Measurements from ENCODE around the gene JADE3. TPM values are rescaled to one million over a fixed set of nuclear protein-coding genes. Genes with fewer than 3 reads are reported as not detected.
A peak's percentile ranks its signal among the peaks of the same experiment; 100 is the strongest.
"Not testable (repeated sequence)": the region's sequence is repeated elsewhere in the genome, so short reads cannot be mapped to it uniquely, and the experiment has no call there.

Gene JADE3
- total RNA-seq, 1 experiment from 2014 or later = 7.8 TPM

DNA sequence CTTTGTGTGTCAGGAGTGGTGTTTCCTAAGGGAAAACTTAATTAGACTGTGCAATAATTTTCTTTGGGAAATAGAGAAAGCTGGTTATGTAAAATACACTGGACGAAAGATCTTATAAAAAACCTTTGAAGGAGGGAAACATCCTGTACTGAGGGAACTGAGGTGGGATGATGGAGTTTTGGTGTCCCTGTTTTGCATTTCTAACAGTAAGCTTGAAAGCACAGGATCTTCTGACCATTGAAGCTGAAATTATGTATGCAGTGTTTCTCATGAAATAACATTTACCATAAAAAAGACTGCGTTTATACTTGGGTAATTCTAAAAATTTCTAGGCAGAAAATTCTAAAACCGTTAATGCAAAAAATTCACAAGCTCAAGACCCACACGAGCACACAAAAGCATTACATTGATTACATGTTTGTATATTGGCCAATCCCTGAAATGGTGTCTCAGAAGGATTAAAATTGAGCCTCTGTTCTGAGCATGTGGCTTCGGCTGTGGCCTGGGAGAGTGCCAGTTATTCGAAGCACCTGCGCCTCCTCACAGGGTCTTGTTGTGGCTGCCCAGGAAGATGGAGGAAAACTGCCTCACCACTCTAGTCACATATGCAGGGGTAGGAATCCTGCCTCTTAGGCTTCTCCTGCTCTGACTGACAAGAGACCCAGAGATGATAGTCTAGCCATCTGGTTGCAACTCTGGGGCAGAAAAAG lies 49.5 kb downstream of the JADE3 start:
- Mint-ChIP-seq H3K36me3 (ENCODE audit: insufficient read depth, unreplicated experiment) (no peaks in the 10 kb centered on the region), H3K4me3 (ENCODE audit: unreplicated experiment) (no peak overlapping the region), H3K9me3 (ENCODE audit: unreplicated experiment) (no peaks in the 10 kb centered on the region), H3K27me3 (ENCODE audit: insufficient read depth, unreplicated experiment) (peaks cover 30% of the 10 kb centered on the region), H3K27ac (ENCODE audit: low read depth, unreplicated experiment) (no peak overlapping the region), H3K4me1 (ENCODE audit: insufficient read depth, unreplicated experiment) (peaks cover 31% of the 10 kb centered on the region)
- CTCF ChIA-PET = no interaction called here
- DNase-seq (ENCODE audit: unreplicated experiment) = no peak
- no TSS peak for BruUV-seq (replicated peaks)
- TF ChIP-seq, protein P1, sequence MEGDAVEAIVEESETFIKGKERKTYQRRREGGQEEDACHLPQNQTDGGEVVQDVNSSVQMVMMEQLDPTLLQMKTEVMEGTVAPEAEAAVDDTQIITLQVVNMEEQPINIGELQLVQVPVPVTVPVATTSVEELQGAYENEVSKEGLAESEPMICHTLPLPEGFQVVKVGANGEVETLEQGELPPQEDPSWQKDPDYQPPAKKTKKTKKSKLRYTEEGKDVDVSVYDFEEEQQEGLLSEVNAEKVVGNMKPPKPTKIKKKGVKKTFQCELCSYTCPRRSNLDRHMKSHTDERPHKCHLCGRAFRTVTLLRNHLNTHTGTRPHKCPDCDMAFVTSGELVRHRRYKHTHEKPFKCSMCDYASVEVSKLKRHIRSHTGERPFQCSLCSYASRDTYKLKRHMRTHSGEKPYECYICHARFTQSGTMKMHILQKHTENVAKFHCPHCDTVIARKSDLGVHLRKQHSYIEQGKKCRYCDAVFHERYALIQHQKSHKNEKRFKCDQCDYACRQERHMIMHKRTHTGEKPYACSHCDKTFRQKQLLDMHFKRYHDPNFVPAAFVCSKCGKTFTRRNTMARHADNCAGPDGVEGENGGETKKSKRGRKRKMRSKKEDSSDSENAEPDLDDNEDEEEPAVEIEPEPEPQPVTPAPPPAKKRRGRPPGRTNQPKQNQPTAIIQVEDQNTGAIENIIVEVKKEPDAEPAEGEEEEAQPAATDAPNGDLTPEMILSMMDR (IDR thresholded peaks at IDR 0.05; ENCODE audit: unreplicated experiment) = no peak
- POLR2A ChIA-PET = interaction anchor here (1.2 to 1.3 kb wide), 2 partner anchors 27 to 42 kb away, joined by 3 to 4 read pairs; no protein-coding TSS in a partner anchor
- intact Hi-C loops (cut with micrococcal nuclease) = no loop called here

DNA sequence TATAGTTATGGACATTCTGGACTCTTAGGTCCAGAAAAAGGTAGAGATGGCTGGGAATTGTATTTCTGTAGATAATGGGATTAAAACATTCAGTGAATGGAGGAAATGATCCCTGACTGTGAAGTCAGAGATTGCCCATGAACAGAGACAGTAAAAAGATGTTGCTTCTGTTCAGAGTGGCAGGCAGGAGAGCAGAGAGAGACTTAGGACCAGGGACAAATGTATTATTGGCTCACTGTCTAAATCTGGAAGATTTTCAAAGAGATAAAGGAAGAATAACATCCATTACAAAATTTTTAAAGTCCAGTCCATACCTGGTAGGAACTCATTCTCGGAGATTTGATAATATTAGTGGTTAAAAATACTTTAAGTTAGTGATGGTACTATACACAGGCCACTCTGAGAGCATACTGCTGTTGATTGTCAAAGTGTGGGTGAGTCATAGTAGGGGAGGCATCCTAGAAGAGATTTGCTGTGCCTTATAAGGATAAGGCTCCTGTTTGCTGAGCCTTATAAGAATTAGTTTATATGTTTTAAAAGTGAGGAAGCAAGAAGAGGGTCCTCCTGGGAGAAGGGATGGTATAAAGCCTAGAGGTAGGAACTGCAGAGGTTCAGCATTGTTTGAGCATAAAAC lies 53.0 kb downstream of the JADE3 start:
- Mint-ChIP-seq H3K4me1 (ENCODE audit: insufficient read depth, unreplicated experiment) (peaks cover 19% of the 10 kb centered on the region), H3K36me3 (ENCODE audit: insufficient read depth, unreplicated experiment) (peaks cover 6% of the 10 kb centered on the region), H3K4me3 (ENCODE audit: unreplicated experiment) (no peak overlapping the region), H3K27me3 (ENCODE audit: insufficient read depth, unreplicated experiment) (peaks cover 59% of the 10 kb centered on the region), H3K27ac (ENCODE audit: low read depth, unreplicated experiment) (peak overlapping the region; percentile 65), H3K9me3 (ENCODE audit: unreplicated experiment) (no peaks in the 10 kb centered on the region)
- ChIA-PET CTCF (no interaction called here), POLR2A (interaction anchor here (1.3 to 1.7 kb wide), 3 partner anchors 8 to 53 kb away, joined by 3 to 8 read pairs (median 5); partner anchors contain the start of gene JADE3)
- BruUV-seq (replicated peaks) = no TSS peak
- intact Hi-C loops (cut with micrococcal nuclease) = no loop called here
- peak; percentile 18 for DNase-seq (ENCODE audit: unreplicated experiment)
- TF ChIP-seq, protein P1 (IDR thresholded peaks at IDR 0.05; ENCODE audit: unreplicated experiment) = no peak

DNA sequence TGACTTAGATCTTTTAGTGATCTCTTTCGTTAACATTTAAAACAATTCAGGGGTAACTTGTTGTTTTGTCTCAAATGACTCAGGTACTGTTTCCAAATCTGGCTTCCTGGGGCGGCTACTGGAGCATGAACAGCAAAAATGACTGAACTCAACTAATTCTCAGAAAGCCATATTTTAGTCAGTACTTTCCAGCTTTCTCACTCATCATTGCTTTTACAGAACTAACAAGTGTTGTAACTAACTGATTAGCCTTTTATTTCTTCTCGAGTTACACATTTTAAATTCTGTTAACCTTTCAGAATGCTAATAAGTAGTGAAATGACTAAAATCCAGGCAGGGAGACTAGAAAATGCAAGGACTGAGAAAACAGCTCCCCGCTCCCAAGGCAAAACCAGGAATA lies 55.3 kb downstream of the JADE3 start:
- ChIA-PET POLR2A (interaction anchor here (0.9 kb wide), 1 partner anchor 11 kb away, joined by 3 read pairs; no protein-coding TSS in a partner anchor), CTCF (interaction anchor here (0.9 kb wide), 1 partner anchor 54 kb away, joined by 3 read pairs; no protein-coding TSS in a partner anchor)
- Mint-ChIP-seq H3K9me3 (ENCODE audit: unreplicated experiment) (no peaks in the 10 kb centered on the region), H3K27ac (ENCODE audit: low read depth, unreplicated experiment) (no peak overlapping the region), H3K4me1 (ENCODE audit: insufficient read depth, unreplicated experiment) (peaks cover 19% of the 10 kb centered on the region), H3K36me3 (ENCODE audit: insufficient read depth, unreplicated experiment) (peaks cover 6% of the 10 kb centered on the region), H3K4me3 (ENCODE audit: unreplicated experiment) (no peak overlapping the region), H3K27me3 (ENCODE audit: insufficient read depth, unreplicated experiment) (peaks cover 66% of the 10 kb centered on the region)
- no TSS peak for BruUV-seq (replicated peaks)
- intact Hi-C loops (cut with micrococcal nuclease) = no loop called here
- TF ChIP-seq, protein P1 (IDR thresholded peaks at IDR 0.05; ENCODE audit: unreplicated experiment) = no peak
- peak; percentile 3 for DNase-seq (ENCODE audit: unreplicated experiment)

GRCh38 chrX:46977046-46977445 lies 64.8 kb downstream of the JADE3 start:
- BruUV-seq (replicated peaks); H3K9me3 Mint-ChIP-seq (ENCODE audit: unreplicated experiment); DNase-seq (ENCODE audit: unreplicated experiment); H3K4me3 Mint-ChIP-seq (ENCODE audit: unreplicated experiment); H3K36me3 Mint-ChIP-seq (ENCODE audit: insufficient read depth, unreplicated experiment); H3K27ac Mint-ChIP-seq (ENCODE audit: low read depth, unreplicated experiment); intact Hi-C loops (cut with micrococcal nuclease); H3K4me1 Mint-ChIP-seq (ENCODE audit: insufficient read depth, unreplicated experiment): not testable (repeated sequence)
- ChIA-PET POLR2A (interaction anchor here (0.7 kb wide), 1 partner anchor 19 kb away, joined by 3 read pairs; no protein-coding TSS in a partner anchor), CTCF (interaction anchor here (1.2 to 2.5 kb wide), 2 partner anchors 65 to 73 kb away, joined by 4 to 22 read pairs; partner anchors contain the start of gene JADE3)
- peaks cover 42% of the 10 kb centered on the region for H3K27me3 Mint-ChIP-seq (ENCODE audit: insufficient read depth, unreplicated experiment)

All from MCF 10A (cell line).